HCT116 (cell line): ENCODE results near the gene LRRC4C. TPM values are rescaled to one million over a fixed set of nuclear protein-coding genes. Genes with fewer than 3 reads are reported as not detected.

Experiments used
- ATAC-seq: fragments of 200-7000 bp; cut with Tn5 transposase; 2 replicates; pipeline ENCODE4 v1.9.1; 2020; ENCODE audit warnings: mild to moderate bottlenecking, moderate library complexity
- BruUV-seq: library from RNA; stranded (reverse); fragments of 400-500 nt; replicated peaks from 2 replicates; lab custom pipeline; 2021; lab: Mats Ljungman, UMichigan
- CTCF ChIA-PET: fragments of 300-600 bp; sonication (Branson Sonifier 250); formaldehyde crosslinking; loops from one replicate; lab custom pipeline; 2021; ENCODE audit warnings: antibody characterized with exemption; lab: Charles Lee
- POLR2A ChIA-PET: fragments of 300-600, 350-600 bp; sonication (Branson Sonifier 250); formaldehyde crosslinking; loops from one replicate; lab custom pipeline; 2021; ENCODE audit warnings: antibody characterized with exemption; lab: Charles Lee
- RAD21 ChIA-PET, 2 experiments: fragments of 300-600 bp; sonication (Branson Sonifier 250); formaldehyde crosslinking; loops; one replicate each; lab custom pipeline; 2023; ENCODE audit warnings: low total read pairs in 2 of 2; ENCODE audit not compliant: uncharacterized antibody in 2 of 2, unreplicated experiment in 2 of 2, low non-redundant PET in 1 of 2; lab: Charles Lee
- DNase-seq: peaks from one replicate; pipeline ENCODE4 v3.0.0-alpha.2; 2010; ENCODE audit warnings: low read depth, low spot score
- H2AFZ ChIP-seq: fragments of 200-600 bp; shearing (Covaris generic), sonication (generic); 2 replicates; pipeline ENCODE4 v1.6.1; 2017; ENCODE audit warnings: low read depth, mixed run types, mixed read lengths, antibody characterized with exemption, low read length; ENCODE audit not compliant: poor library complexity, severe bottlenecking
- H3K27ac ChIP-seq: 2 replicates; pipeline ENCODE4 v1.5.1; 2012; ENCODE audit warnings: low read depth, low read length
- H3K27me3 ChIP-seq: fragments of 200-600 bp; sonication (generic); 2 replicates; pipeline ENCODE4 v1.6.1; 2016; ENCODE audit warnings: mixed run types, low read length, mixed read lengths; ENCODE audit not compliant: insufficient read depth
- H3K36me3 ChIP-seq, 2 experiments: fragments of 200-500 bp in 1 of 2; fragments of 200-600 bp in 1 of 2; sonication (Bioruptor generic) in 1 of 2; sonication (generic) in 1 of 2; 2 replicates each; pipeline versions ENCODE4 v1.5.1 to v1.6.1; 2014 to 2016; ENCODE audit warnings: low read length in 2 of 2, inconsistent platforms in 1 of 2, mixed read lengths in 1 of 2, mixed run types in 1 of 2; ENCODE audit not compliant: insufficient read depth in 2 of 2, control insufficient read depth in 1 of 2
- H3K4me1 ChIP-seq, 2 experiments: fragments of 200-600 bp in 1 of 2; sonication (generic) in 1 of 2; 2 replicates each; pipeline versions ENCODE4 v1.5.1 to v1.6.1; 2012 to 2017; ENCODE audit warnings: low read length in 2 of 2, inconsistent platforms in 1 of 2, mild to moderate bottlenecking in 1 of 2, mixed read lengths in 1 of 2, mixed run types in 1 of 2, moderate library complexity in 1 of 2; ENCODE audit not compliant: insufficient read depth in 2 of 2, control insufficient read depth in 1 of 2
- H3K4me2 ChIP-seq: fragments of 200-600 bp; sonication (generic); 2 replicates; pipeline ENCODE4 v1.6.1; 2017; ENCODE audit warnings: mixed run types, low read length, mixed read lengths
- H3K4me3 ChIP-seq, 2 experiments: fragments of 200-600 bp in 1 of 2; sonication (generic) in 1 of 2; replicated peaks in 1 of 2; 2 replicates each; pipeline ENCODE4 v1.5.1; 2011 to 2016; ENCODE audit warnings: low read length in 2 of 2, control low read depth in 1 of 2, low read depth in 1 of 2, mild to moderate bottlenecking in 1 of 2, mixed read lengths in 1 of 2, mixed run types in 1 of 2
- H3K79me2 ChIP-seq: fragments of 200-600 bp; sonication (generic); 2 replicates; pipeline ENCODE4 v1.6.1; 2017; ENCODE audit warnings: mild to moderate bottlenecking, mixed run types, low read length, moderate library complexity, mixed read lengths; ENCODE audit not compliant: insufficient read depth
- H3K9ac ChIP-seq: fragments of 200-600 bp; sonication (generic); 2 replicates; pipeline ENCODE4 v1.6.1; 2016; ENCODE audit warnings: low read length, mixed read lengths
- H3K9me2 ChIP-seq: fragments of 200-600 bp; sonication (generic), shearing (Covaris generic); 2 replicates; pipeline ENCODE4 v1.6.1; 2017; ENCODE audit warnings: mixed run types, mild to moderate bottlenecking, moderate library complexity; ENCODE audit not compliant: insufficient read depth
- H3K9me3 ChIP-seq, 2 experiments: fragments of 200-500 bp in 1 of 2; fragments of 200-600 bp in 1 of 2; sonication (Bioruptor generic) in 1 of 2; sonication (generic) in 1 of 2; 2 replicates each; pipeline ENCODE4 v1.6.1; 2014 to 2017; ENCODE audit warnings: low read length in 2 of 2, mixed read lengths in 2 of 2, inconsistent platforms in 1 of 2, low read depth in 1 of 2, mild to moderate bottlenecking in 1 of 2, mixed run types in 1 of 2, moderate library complexity in 1 of 2; ENCODE audit not compliant: control insufficient read depth in 1 of 2, insufficient read depth in 1 of 2
- H4K20me1 ChIP-seq: fragments of 200-600 bp; sonication (generic), shearing (Covaris generic); 2 replicates; pipeline ENCODE4 v1.6.1; 2017; ENCODE audit warnings: mixed run types, mild to moderate bottlenecking, moderate library complexity; ENCODE audit not compliant: insufficient read depth
- CEBPB ChIP-seq: IDR thresholded peaks from 2 replicates; pipeline ENCODE4 v1.6.1; 2012; ENCODE audit warnings: low read depth
- FOSL1 ChIP-seq: IDR thresholded peaks from 2 replicates; pipeline ENCODE4 v1.6.1; 2012; ENCODE audit warnings: low read depth
- JUND ChIP-seq: IDR thresholded peaks from 2 replicates; pipeline ENCODE4 v1.6.1; 2012
- SP1 ChIP-seq: IDR thresholded peaks from 2 replicates; pipeline ENCODE4 v1.6.1; 2012; ENCODE audit warnings: low read depth
- SRF ChIP-seq: IDR thresholded peaks from 2 replicates; pipeline ENCODE4 v1.6.1; 2012; ENCODE audit warnings: low read depth
- TCF7L2 ChIP-seq: IDR thresholded peaks from 2 replicates; pipeline ENCODE4 v1.7.0; 2011; ENCODE audit warnings: borderline replicate concordance, inconsistent platforms; ENCODE audit not compliant: insufficient read depth, insufficient read length; ENCODE audit errors: extremely low read depth
- YY1 ChIP-seq: IDR thresholded peaks from 2 replicates; pipeline ENCODE4 v1.6.1; 2011; ENCODE audit warnings: low read length, low read depth, moderate library complexity, mild to moderate bottlenecking; ENCODE audit not compliant: insufficient replicate concordance; ENCODE audit errors: extremely low read depth
- intact Hi-C: fragments of 100-400 bp; cut with micrococcal nuclease; formaldehyde crosslinking; loops from 2 replicates; pipeline ENCODE4 v1.10.0; 2022
- total RNA-seq: library from RNA; stranded (reverse); gene quantifications from one replicate; pipeline ENCODE4 v1.2.1, GENCODE V29; 2021; ENCODE audit not compliant: unreplicated experiment
- TF ChIP-seq, protein P1 (sequence below): IDR thresholded peaks from 2 replicates; pipeline ENCODE4 v1.6.1; 2011; ENCODE audit warnings: mild to moderate bottlenecking, low read length, moderate library complexity; ENCODE audit not compliant: insufficient replicate concordance; ENCODE audit errors: extremely low read depth

The LRRC4C gene
- total RNA-seq, 1 experiment from 2014 or later: not detected

DNA sequence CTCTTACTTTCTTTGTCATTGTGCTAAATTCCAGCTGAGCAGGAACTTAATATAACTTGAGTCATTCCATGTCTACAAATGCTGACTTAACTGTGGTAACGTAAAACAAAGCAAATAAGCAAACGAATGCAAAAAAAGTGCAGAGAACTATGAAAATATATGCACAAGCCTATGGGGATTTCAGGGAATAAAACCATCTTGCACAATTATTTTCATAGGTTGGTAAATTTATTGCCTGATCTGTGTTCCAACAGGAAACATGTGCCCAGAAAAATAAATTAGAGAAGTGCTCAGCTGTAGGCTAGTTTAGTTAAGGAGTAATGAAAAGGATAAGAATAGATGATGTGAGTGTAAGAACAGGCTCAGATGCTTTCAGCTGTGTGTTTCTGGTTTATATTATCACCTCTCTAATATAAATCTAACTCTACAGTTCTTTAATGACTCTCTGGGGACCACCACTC is 1169.3 kb downstream of the LRRC4C start:
- H3K9me2 ChIP-seq: no peaks in the 10 kb centered on the region
- no peak overlapping the region for H2AFZ ChIP-seq
- no TSS peak for BruUV-seq
- ATAC-seq (no peak), DNase-seq (no peak)
- H4K20me1 ChIP-seq: no peaks in the 10 kb centered on the region
- CTCF ChIA-PET: no interaction called here
- H3K4me2 ChIP-seq: no peak overlapping the region
- no peaks in the 10 kb centered on the region for H3K36me3 ChIP-seq
- intact Hi-C loops: no loop called here
- POLR2A ChIA-PET: no interaction called here
- no peak for TF ChIP-seq FOSL1
- no peak for TF ChIP-seq SRF
- no peak for TF ChIP-seq YY1
- TF ChIP-seq, protein P1, sequence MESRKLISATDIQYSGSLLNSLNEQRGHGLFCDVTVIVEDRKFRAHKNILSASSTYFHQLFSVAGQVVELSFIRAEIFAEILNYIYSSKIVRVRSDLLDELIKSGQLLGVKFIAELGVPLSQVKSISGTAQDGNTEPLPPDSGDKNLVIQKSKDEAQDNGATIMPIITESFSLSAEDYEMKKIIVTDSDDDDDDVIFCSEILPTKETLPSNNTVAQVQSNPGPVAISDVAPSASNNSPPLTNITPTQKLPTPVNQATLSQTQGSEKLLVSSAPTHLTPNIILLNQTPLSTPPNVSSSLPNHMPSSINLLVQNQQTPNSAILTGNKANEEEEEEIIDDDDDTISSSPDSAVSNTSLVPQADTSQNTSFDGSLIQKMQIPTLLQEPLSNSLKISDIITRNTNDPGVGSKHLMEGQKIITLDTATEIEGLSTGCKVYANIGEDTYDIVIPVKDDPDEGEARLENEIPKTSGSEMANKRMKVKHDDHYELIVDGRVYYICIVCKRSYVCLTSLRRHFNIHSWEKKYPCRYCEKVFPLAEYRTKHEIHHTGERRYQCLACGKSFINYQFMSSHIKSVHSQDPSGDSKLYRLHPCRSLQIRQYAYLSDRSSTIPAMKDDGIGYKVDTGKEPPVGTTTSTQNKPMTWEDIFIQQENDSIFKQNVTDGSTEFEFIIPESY: no peak
- TF ChIP-seq JUND: no peak
- RAD21 ChIA-PET: no interaction called here
- no peaks in the 10 kb centered on the region for H3K4me1 ChIP-seq
- no peak overlapping the region for H3K9ac ChIP-seq
- H3K4me3 ChIP-seq: no peak overlapping the region
- H3K9me3 ChIP-seq: peaks cover 0 to 11% of the 10 kb centered on the region in 2 experiments; a peak in 2 of 4 replicates
- no peaks in the 10 kb centered on the region for H3K27me3 ChIP-seq
- no peak overlapping the region for H3K27ac ChIP-seq
- H3K79me2 ChIP-seq: no peaks in the 10 kb centered on the region

DNA sequence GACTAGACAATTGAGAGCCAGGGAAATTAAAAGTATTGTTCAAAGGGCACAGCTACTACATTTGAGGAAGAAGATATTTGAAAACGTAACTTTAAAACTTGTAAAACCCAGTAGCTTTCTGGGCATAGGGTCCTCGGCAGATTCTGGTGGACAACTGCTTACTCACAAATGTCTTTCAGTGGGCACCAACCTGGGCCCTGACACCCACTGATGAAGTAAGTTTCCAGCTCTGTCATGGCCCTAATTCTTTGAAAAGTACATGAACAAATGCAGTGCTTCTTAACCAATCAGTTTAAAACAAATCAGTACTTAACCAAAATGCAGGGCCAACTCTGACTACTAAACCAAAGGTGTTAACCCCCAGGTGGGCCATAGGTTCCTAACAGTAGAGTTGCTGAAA is 1170.1 kb downstream of the LRRC4C start:
- Histone ChIP-seq H3K27ac (no peak overlapping the region), H3K9me3 (peaks cover 4 to 11% of the 10 kb centered on the region in 2 experiments; a peak in 2 of 4 replicates), H3K79me2 (no peaks in the 10 kb centered on the region), H4K20me1 (no peaks in the 10 kb centered on the region), H3K36me3 (no peaks in the 10 kb centered on the region), H3K9me2 (no peaks in the 10 kb centered on the region), H3K9ac (no peak overlapping the region), H3K4me3 (no peak overlapping the region), H3K4me2 (no peak overlapping the region), H2AFZ (no peak overlapping the region), H3K4me1 (no peaks in the 10 kb centered on the region), H3K27me3 (no peaks in the 10 kb centered on the region)
- no TSS peak for BruUV-seq
- no peak for ATAC-seq
- no peak for DNase-seq
- ChIA-PET CTCF (no interaction called here), RAD21 (no interaction called here), POLR2A (no interaction called here)
- intact Hi-C loops: no loop called here
- TF ChIP-seq TCF7L2 (no peak), SP1 (no peak), FOSL1 (no peak), JUND (no peak), CEBPB (no peak)
